NCI-H2227 (cell line): Measurements from ENCODE around the gene PARP9.
"Not testable (repeated sequence)": the region's sequence is repeated elsewhere in the genome, so short reads cannot be mapped to it uniquely, and the experiment has no call there.

ENCODE experiments used
- DNase-seq: peaks from one replicate; lab custom pipeline; 2025; ENCODE audit not compliant: unreplicated experiment; lab: John Stamatoyannopoulos, UW

Gene PARP9

GRCh38 chr3:122576174-122576940 lies 12.3 kb upstream of the PARP9 start:
- no peak for DNase-seq

GRCh38 chr3:122572940-122573412 lies 8.9 kb upstream of the PARP9 start:
- no peak for DNase-seq

DNA sequence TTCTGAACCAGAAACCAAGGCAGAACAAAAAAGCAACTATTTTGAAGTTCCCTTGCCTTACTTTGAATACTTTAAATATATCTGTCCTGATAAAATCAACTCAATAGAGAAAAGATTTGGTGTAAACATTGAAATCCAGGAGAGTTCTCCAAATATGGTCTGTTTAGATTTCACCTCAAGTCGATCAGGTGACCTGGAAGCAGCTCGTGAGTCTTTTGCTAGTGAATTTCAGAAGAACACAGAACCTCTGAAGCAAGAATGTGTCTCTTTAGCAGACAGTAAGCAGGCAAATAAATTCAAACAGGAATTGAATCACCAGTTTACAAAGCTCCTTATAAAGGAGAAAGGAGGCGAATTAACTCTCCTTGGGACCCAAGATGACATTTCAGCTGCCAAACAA lies 4.7 kb upstream of the PARP9 start:
- no peak for DNase-seq

- DNase-seq: not testable (repeated sequence)
Observed at GRCh38 chr3:122568131-122568530, 4.0 kb upstream of the PARP9 start.

GRCh38 chr3:122563717-122564025 lies 429 bp downstream of the PARP9 start:
- DNase-seq: no peak

GRCh38 chr3:122562923-122563716 lies 980 bp downstream of the PARP9 start:
- DNase-seq: no peak

DNA sequence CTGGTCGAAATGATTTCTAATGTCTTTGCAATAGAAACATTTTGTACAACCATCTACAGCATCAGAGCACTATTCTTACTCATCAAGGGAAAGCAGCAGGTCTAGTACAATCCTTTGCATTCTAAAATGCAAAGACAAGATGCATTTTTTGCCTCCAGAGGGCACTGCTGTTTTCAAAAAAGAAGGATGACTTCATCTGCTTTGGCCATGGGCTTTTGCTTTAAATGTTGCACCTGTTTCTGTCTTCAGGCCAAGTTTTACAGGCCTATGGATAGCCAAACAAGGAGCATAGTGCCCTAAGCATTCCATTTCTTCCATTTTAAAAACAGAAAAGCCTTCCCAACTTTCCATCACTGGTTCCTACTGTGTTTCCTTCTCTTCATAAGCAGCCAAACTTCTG lies 3.4 kb downstream of the PARP9 start:
- peak; percentile 71 for DNase-seq

DNA sequence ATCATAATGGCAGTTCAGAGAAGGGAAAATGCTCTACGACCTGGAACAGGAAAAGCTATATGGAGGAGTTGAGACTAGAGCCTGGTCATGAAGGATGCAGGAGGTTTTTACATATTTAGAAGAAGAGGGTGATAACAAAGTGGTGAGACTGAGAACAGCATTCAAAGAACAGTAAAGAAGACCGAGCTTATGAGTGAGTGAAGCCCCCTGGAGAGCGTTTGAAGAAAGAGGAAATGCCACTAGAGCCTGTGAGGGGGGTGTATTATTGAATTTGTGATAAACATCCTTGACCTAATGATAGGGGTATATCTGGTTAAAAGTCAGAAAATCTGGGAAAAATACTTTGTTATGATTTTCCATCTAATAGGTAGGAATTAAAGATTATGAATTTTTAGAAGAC lies 4.2 kb downstream of the PARP9 start:
- DNase-seq: no peak

- no peak for DNase-seq
Observed at GRCh38 chr3:122558605-122559004, 5.5 kb downstream of the PARP9 start.

GRCh38 chr3:122557356-122557755 lies 6.7 kb downstream of the PARP9 start:
- no peak for DNase-seq

GRCh38 chr3:122555275-122556071 lies 8.6 kb downstream of the PARP9 start:
- no peak for DNase-seq

DNA sequence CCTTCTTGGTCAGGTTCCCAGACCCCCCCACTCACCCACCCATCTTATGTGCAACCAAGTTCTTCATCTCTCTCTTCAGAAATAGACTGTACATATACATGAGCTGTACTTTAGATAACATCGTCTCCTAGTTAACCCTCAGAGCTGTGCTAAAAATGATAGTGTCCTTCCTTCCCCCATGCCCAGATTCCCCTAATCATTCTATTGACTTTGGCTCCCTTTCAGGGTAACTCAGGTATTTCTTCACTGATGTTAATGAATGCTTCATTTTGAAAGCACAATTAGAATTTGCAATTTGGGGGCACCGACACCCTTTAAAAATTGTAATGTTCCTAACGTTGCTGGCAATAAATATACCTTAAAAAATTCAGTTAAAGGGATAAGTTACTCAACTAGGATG lies 10.9 kb downstream of the PARP9 start:
- DNase-seq: no peak

DNA sequence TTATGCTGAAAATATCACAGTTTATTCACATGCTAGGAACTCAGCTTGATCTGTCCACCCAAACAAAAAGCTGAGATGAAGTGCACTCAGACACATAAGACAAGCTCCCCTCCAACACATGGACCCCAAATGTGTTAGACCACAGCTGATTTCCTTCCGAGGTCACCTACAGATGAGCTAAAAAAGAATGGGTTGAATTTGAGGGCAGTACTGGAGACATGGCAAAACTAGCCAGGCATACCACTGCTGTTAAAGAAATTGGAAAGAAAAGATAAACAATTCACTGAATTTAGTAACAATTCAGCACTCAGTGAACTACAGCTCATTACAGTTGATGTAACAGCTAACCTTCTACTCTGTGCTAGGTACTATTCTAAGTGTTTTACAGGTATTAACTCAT lies 15.5 kb downstream of the PARP9 start:
- no peak for DNase-seq

GRCh38 chr3:122548076-122548475 lies 16.0 kb downstream of the PARP9 start:
- DNase-seq: no peak

DNA sequence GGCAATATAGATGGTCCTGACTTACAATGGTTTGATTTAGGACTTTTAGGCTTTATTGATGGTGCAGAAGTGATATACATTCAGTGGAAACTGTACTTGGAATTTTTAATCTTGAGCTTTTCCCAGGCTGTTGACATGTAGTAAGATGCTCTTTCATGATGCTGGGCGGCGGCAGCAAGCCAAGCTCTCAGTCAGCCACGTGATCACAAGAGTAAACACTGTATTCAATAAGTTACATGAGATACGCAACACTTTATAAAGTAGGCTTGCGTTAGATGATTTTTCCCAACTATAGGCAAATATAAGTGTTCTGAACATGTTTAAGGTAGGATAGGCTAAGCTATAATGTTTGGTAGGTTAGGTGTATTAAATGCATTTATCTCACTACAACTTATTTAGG lies 17.9 kb downstream of the PARP9 start:
- no peak for DNase-seq

DNA sequence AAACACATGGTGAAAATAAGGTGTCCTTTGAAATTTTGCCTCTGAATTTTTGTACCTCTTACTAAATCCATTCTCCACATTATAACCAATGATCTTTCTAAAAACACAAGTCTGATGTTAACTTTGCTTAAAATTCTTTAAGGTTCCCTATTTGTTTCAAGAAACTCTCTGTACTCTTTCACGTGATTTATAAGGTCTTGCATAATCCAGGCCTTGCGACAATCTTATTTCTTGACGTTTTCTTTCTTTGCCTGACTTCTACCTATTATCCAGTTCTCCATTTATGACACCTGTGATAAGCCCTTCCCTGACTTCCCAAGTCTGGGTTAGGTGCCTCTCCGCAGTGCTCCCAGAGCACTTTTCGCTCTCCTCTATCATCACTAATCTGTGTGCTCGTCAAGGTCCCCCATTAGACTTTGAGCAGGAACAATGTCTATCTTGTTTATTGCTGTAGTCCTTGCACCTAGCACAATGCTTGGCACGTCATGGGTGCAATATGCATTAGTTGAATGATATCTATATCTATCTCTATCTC lies 25.1 kb downstream of the PARP9 start:
- no peak for DNase-seq

GRCh38 chr3:122536632-122537001 lies 27.5 kb downstream of the PARP9 start:
- no peak for DNase-seq

GRCh38 chr3:122535964-122536631 lies 28.0 kb downstream of the PARP9 start:
- DNase-seq: no peak

GRCh38 chr3:122533931-122534334 lies 30.2 kb downstream of the PARP9 start:
- DNase-seq: no peak

DNA sequence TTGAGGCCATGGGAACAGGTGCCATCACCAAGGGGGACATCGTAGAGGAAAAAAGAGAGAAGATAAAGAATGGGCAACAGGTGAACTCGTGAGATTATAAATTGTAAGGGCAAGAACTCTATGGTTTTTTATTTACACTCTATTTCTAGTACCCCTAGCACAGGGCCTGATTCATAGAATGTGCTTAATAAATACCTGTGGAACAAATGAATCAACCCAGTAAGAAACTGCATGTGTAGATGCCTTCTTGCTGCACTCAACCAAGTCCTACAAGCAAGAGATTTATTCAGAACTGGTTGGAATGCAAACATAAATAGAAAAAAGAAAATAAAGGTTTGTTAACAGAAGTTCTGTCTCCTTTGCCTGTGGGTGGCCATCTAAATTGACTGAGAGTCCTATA lies 30.6 kb downstream of the PARP9 start:
- DNase-seq: no peak

GRCh38 chr3:122530164-122530563 lies 33.9 kb downstream of the PARP9 start:
- no peak for DNase-seq
